Smooth muscle cell of the brain vasculature (primary cell): Measurements from ENCODE around the gene TRIM54.
A peak's percentile ranks its signal among the peaks of the same experiment; 100 is the strongest.
"Not testable (repeated sequence)": the region's sequence is repeated elsewhere in the genome, so short reads cannot be mapped to it uniquely, and the experiment has no call there.

Experiments
- DNase-seq: peaks from one replicate; pipeline ENCODE4 v3.0.0-alpha.2; 2012; ENCODE audit warnings: low read depth, low spot score

The TRIM54 gene

DNA sequence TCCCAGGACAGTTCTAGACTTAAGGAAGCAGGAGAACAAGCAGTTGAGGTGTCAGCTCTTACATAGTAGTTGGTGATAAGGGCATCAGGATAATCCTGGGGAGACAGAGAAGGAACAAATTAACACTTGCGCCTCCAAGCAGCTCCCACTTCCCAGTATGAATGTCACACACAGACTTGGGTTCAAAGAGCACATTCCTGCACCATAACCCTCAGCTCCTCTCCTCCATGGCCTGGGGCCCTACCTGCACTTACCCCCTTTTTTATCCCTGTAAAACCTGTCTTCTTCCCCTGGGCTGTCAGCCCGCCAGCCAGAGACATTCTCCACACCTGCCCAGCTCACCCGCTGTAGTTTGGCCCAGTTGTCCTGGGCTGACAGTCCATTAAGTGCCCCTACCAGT lies 29.9 kb downstream of the TRIM54 start:
- no peak for DNase-seq

DNA sequence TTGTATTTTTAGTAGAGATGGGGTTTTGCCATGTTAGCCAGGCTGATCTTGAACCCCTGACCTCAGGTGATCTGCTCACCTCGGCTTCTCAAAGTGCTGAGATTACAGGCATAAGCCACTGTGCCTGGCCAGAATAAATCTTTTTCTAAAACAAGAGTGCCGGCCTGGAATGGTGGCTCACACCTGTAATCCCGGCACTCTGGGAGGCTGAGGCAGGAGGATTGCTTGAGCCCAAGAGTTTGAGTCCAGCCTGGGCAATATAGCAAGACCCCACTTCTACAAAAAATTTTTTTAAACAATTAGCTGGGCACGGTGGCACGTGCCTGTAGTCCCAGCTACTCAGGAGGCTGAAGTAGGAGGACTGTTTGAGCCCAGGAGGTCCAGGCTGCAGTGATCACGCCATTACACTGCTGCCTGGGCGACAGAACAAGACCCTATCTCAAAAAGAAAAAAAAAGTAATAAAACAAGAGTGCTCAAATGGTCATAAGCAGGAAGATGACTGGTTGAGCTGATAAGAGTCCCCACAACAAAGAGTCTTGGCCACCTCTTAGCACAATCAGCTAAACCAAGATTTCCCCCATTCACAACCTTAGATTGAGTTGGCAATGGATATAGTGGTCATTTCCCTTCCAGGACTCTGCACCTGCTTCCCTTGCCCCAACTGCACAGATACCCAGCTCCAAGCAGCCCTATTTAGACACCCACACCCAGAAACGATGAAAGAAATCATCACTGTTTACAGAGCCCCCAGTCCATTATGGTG lies 31.8 kb downstream of the TRIM54 start:
- no peak for DNase-seq

DNA sequence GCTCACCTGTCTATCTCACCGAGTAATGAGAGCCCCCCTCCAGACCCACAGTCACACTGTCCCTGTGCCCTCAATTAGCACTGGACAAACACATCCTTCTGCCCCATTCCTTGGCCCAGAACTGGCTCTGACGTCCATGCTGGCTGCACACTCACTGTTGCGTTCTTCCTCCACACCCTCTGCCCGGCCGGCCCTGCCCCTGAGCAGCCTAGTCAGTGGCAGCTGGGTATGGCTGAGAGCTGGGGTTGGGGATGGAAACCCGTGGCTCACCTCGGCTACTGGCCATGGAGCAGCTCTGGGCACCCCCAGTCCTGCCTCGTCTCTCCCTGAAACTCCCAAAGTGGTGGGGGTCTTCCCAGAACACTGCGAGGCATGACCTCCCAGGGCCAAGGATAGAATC lies 32.5 kb downstream of the TRIM54 start:
- no peak for DNase-seq

DNA sequence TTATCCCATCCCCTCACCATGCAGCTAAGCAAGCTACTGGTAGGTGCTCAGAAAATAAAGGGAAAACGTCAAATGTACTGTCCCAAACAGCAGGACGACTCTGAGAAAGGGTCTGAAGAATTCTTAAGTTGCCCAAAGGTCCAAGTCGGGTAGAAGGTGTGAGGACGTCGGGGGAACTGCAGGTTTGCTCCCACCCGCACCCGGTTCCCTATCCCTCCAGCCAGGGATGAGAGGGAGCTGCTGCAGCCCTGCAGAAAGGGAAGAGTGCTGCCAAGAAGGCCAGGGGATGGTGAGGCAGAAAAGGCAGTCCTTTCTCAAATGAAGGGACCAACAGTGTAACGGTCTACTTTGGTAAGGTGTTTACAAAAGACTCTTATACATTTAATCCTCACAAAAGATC lies 32.9 kb downstream of the TRIM54 start:
- no peak for DNase-seq

DNA sequence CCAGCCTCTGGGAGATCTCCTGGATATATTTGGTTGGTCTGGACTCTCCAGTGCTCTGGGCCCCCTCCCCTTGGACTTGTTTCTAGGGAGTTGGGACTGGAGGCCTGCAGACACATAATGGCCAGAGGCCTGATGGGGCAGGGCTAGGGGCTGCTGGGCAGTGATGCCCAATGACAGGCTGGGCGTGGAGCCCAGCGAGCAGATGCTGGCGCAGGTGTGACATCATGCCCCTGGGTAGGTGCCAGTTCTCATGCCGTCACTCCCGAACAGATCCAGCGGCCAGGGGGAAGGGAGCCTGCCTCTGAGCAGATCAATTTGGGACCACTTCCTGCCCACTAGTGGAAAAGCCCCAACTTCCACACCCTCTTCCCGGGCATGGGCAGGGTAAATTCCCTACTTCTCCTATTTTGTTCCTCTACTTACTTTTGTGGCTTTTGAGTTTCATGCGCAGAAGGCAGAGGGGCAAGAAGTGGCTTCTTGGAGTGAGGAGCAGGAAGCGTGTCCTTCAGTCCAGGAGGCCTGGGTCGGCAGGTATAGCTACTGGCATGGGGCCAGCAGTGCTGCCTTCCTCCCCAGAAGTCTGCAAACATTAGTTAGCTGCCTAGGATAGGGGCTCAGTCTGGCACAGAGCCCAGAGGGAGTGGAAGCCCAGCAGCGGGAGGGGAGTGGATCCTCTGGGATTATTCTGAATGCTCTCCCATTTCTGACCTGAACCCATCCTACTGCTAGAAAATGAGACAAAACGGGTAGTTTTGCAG lies 34.6 kb downstream of the TRIM54 start:
- no peak for DNase-seq

DNA sequence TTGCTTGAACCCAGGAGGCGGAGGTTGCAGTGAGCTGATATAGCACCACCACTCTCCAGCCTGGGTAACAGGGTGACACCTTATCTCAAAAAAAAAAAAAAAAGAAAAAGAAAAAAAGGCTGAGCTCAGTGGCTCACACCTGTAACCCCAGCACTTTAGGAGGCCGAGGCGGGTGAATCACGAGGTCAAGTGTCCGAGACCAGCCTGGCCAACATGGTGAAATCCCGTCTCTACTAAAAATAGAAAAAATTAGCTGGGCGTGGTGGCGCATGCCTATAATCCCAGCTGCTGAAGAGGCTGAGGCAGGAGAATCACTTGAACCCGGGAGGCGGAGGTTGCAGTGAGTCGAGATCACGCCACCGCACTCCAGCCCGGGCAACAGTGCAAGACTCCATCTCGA lies 37.6 kb downstream of the TRIM54 start:
- DNase-seq = not testable (repeated sequence)

DNA sequence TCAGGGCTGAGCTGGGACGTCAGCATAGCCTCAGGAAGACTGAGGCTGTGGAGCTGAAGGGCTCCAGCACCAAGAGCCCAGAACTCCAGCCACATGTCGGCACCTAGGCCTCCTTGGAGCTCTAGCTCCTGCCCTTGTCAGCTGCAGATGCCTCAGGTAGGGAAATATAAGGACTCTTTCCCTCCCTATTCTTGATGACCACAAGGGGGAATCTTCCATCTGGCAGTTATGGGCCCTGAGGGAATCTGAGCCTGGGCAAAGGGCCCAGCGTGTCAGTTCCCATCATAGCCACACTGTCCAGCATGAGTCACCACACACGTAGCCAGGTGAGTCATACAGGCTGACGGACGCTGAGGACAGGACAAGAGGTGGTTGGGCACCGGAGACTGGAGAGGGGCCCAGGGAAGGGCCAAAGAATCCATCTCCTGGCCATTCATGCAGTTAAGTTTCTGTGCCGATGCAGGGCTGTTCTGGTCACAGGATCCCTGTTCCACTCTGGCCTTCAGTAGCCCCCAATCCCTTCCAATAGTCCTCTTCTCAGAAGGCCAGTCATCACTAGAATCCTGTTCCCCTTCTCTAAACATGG lies 38.8 kb downstream of the TRIM54 start:
- DNase-seq = peak; percentile 82

DNA sequence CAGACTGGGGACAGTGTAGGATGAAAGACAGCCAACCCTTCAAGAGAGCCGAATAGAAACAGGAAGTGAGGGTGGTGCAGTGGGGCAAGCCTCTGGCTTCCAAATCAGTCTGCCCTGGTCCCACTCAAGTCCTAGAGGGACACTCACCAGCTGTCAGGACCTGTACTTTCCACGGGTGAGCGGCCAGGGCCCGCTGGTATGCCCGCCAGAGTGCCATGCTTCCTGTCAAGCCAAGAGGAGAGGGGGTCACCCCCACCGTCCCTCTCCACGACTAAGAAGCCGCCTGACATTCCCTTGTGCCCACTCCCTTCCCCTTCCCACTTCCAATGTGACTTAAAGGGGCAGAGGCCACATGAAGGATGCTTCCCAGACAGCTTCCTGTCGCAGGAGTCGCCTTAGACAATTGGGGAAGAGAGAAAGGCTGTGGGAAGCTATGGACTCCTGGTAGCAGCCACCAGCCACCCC lies 40.1 kb downstream of the TRIM54 start:
- DNase-seq = no peak

DNA sequence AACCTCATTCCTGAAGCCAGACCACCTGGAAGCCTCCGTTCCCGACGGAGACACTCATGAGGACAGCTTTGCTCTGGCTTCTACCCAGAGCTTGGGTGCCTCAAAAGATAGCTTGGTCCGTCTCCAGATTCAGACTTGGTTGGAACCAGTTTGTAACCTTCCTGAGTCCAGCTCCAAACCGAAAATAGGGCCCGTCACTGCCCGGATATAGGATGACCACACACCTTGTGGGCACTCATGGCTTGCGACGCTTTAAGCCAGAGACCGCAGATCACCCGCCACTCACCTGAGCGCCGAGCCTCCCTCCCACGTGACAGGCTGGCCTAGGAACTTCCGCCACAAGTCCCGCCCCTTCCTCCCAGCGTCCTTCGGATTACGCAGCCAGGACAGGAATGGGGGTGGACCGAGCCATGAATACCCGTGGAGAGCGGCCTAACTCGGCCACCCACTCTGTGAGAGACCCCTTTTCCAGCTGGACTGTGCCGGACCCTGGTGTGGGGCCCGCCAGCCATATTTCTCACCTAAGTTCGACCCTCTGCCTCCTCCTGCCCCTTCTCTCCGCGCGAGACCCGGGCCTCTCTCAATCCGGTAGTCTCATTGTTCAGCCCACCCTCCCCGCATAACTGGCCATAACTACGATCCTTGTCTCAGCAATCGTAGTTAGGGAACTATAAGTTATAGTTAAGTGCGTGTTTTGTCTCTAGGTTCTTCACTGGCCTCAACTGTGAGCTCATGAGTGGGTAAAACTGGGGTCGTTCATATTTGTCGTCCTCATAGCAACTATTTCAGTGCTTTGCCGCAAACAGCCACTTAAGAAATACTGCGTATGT lies 40.8 kb downstream of the TRIM54 start, which contains the start of gene MPV17:
Gene MPV17 (minus strand): TSS at position 332 of the 830 bp plus-strand sequence. CDS start 580 bp downstream, outside the sequence.
- peak; percentile 72 for DNase-seq

DNA sequence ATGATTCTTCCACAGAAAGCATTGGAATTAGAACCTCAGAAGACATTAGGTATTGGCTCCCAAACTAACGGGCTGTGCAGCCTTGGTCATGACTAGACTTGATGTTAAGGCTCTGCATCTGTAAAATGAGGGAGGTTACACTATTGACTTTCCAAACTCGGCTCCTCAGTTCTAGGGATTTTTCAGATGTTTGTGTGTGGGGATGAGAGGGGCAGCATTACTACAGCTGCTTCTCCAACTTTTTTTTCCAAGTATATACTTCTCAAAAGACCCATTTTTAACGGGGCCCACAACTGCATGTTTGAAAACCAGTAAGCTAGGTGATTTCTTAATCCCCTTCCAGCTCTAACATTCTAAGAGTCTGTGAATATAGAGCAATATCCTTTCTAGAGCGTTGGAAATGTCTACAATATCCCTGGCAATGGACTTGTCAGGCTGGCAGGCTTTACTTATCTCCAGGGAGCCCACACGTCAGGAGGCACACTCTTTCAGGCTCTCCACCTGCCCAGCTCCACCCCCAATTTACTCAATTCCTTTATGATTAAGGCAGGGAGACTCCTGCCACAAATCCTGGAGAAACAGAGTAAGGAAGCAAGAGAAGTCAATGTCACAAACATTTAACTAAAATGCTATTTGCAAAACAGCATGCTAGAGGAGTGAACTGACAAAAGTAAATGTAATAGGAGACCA lies 41.5 kb downstream of the TRIM54 start:
- DNase-seq = no peak

DNA sequence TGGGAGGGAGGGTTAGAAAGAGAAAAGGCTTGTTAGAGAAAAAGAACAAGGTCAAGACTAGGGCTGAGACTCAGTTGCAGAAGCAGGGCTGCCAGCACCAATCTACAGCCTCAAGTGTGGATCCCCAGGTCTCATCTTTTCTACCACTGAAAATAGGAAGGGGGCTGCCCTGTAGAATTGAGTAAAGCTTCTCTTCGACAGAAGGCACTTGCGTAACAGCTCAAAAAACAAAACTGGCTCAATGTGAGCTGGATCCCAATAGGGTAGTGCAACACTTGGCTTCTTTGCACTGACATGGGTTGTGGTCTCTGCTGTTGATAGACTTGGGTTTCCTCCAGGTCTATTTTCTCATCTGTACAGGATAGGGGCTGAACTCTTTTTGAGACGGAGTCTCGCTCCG lies 42.5 kb downstream of the TRIM54 start:
- no peak for DNase-seq

DNA sequence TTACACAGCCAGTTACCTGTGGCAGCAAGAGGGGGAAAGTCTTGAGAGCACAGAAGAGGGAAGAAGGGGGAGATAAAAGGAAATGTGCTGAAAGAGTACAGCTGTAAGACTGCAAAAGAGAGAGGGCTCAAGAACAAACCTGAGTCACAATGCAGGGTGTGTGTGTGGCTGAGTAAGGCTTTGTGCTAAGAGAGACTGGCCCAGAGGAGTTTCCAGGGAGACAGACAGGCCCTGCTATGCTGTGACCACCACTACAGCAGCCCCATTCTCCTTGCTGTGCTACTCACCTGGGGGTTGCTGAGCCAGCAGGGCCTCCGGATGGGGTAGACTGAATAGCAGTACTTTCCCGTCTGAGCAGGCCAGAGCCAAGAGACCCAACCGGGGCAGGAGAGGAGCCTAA lies 53.1 kb downstream of the TRIM54 start:
- no peak for DNase-seq

DNA sequence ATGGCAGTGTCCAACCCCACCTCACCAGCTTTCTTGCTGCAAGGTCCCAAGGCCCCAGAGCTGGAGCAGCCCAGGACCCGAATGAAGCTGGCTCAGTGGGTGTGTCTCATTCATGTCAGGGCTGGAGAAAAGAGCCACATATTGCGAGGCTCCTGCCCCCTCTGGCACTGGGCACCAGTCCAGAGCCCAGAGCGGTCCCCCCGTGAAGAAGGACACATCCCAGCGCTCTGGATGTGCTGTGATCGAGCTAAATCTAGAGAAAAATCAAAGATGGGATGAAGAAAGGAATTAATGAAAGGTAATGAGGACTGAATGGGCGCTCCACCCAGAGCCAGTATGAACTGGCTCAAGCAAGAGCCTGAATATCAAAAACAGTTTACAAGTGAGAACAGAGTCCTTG lies 53.9 kb downstream of the TRIM54 start:
- no peak for DNase-seq

DNA sequence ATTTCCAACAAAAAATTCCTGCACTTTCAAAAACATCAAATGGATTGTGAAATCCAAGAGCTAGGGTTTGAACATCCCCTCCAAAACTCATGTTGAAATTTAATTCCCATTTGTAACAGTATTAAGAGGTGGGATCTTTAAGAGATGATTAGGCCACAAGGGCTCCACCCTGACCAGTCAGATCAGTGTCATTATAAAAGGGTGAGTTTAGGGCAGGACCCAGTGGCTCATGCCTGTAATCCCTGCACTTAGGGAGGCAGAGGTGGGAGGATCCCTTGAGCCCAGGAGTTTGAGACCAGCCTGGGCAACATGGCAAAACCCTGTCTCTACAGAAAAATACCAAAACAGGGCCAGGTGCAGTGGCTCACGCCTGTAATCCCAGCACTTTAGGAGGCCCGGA lies 65.4 kb downstream of the TRIM54 start:
- DNase-seq = no peak

DNA sequence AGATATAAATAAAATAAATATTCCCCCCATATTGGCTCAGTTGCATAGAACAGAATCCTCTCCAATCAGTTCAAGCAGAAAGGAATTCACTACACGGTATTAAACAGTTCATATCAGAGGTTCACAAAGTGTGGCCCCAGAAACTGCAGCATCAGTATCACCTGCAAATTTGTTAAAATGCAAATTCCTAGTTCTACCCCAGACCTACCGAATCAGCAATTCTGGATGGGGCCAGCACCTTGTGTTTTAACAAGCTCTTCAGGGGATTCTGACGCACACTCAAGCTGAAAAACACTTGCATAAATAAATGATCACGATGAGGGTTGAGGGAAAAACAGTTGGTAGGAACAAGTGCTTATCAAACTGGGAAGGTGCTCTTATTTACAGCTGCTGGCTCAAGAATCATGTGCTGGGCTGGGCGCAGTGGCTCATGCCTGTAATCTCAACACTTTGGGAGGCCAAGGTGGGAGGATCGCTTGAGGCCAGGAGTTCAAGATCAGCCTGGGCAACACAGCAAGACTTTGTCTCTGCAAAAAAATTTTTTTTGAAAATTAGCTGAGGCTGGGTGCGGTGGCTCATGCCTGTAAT lies 68.0 kb downstream of the TRIM54 start:
- no peak for DNase-seq

DNA sequence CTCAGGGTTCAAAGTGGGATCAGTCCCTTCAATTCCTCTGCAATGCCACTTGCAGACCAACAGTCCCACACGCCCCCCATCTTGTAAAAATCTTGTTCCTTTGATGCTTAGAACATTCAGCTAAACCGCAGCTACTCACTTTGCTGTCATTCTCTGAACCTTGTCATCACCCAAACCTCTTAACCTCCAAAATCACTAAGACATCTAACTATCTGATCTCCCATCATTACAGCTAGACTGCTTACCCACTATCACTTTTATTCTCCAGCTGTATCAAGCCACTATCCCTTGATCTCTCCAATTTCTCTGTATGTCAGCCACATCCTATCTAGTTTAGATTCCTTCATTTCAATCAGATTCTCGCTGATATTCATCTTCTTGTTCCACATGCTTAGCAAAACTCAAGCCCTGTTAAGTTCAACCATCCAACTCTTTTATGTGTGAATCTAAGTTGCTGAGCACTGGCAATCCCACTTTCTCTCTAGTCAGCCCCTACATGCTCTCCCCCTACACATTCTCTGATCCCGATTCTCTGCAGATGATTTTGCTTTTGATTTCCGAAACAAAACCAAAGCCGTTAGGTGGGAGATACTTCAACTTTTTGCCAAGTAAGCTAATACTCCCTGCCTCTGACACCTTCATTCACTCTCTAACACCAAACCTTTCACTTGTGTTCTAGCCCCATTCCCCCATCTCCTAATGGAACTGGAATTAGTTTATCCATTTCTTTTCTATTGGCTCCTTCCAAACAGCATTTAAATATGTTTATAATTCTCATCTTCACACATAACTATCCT lies 69.8 kb downstream of the TRIM54 start:
- no peak for DNase-seq

DNA sequence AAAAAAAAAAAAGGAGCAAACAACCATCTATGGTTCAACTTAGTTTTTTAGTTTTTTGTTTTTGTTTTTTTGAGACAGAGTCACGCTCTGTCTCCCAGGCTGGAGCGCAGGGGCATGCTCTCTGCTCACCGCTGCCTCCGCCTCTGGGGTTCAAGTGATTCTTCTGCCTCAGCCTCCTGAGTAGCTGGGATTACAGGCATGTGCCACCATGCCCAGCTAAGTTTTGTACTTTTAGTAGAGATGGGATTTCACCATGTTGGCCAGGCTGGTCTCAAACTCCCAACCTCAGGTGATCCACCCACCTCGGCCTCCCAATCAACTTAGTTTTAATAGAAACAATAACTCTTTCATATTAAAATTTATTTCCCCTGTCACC lies 71.1 kb downstream of the TRIM54 start:
- DNase-seq = not testable (repeated sequence)

DNA sequence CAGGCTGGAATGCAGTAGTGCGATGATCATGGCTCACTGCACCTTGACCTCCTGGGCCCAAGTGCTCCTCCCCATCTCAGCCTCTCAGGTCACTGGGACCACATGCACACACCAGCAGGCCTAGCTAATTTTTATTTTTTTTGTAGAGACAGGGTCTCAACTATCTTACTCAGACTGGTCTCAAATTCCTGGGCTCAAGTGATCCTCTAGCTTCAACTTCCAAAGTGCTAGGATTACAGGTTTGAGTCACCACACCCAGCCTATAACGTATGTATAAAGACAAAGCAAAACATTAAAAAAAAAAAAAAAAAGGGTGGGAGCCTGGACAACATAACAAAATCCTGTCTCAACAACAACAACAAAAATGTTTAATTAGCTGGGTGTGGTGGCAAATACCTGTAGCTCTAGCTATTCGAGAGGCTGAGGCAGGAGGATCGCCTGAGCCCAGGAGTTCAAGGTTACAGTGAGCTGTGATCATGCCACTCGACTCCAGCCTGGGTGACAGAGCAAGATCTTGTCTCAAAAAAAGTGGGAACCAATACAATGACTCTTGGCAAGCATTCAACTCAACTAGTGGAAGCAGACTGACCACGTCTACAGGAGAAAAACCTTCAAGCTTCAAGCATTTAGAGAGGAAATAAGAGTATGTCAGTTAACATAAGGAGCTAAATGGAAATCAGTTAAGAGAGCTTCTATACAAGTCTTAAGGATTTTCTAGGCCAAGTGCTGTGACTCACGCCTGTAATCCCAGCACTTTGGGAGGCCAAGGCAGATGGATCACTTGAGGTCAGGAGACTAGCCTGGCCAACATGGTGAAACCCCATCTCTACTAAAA lies 71.8 kb downstream of the TRIM54 start:
- DNase-seq = no peak

DNA sequence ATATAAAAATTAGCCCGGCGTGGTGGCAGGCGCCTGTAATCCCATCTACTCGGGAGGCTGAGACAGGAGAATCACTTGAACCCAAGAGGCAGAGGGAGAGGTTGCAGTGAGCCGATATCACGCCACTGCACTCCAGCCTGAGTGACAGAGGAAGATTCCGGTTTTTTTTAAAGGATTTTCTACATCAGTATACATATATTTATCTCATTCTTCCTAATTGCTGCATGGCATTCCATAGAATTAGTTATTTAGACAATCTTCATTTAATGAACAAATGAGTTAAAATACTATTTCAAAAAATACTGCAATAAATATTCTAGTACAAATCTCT lies 72.3 kb downstream of the TRIM54 start:
- no peak for DNase-seq
